Loucy (cell line): ENCODE data around the gene NADSYN1.

Source experiments
- CTCF ChIP-seq: fragments of 200-600 bp; sonication (generic); conservative IDR thresholded peaks from 2 replicates; pipeline ENCODE4 v1.5.1; 2014; ENCODE audit warnings: mild to moderate bottlenecking, antibody characterized with exemption, low read length
- EZH2phosphoT487 ChIP-seq: fragments of 200-600 bp; IDR thresholded peaks from 2 replicates; pipeline ENCODE4 v1.6.1; 2018; ENCODE audit warnings: antibody characterized with exemption, mild to moderate bottlenecking, moderate library complexity, borderline replicate concordance

DNA sequence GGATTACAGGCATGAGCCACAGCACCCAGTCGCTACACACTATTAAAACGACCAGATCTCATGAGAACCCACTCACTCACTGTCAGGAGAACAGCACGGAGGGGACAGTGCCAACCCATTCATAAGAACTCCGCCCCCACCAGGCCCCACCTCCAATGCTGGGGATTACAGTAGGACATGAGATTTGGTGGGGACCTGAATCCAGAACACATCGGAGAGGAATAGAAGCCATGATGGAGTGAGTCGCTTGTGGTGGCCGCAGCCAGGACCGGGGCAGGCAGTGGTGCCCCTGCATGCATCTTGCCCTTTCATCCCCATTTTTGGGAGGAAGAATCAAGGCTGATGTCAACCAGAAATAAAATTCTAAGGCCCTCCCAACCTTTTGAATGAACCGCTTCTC, 8.7 kb downstream of the NADSYN1 start:
- TF ChIP-seq CTCF (no peak), EZH2phosphoT487 (no peak)
